HL-60 (cell line): ENCODE data around the gene PPP1R16B.

Experiments used
- DNase-seq, 2 experiments: peaks; one replicate each; pipeline ENCODE4 v3.0.0-alpha.2; 2010 to 2020; ENCODE audit warnings: low read depth in 1 of 2, low spot score in 1 of 2
- H3K27ac ChIP-seq: fragments of 250-450 bp; sonication (Bioruptor Pico); replicated peaks from 2 replicates; pipeline ENCODE4 v1.5.1; 2020; ENCODE audit warnings: mild to moderate bottlenecking, moderate library complexity
- H3K27me3 ChIP-seq: fragments of 250-450 bp; sonication (Bioruptor Pico); 2 replicates; pipeline ENCODE4 v1.5.1; 2021; ENCODE audit warnings: mild to moderate bottlenecking, moderate library complexity; ENCODE audit not compliant: insufficient read depth, poor library complexity, severe bottlenecking
- H3K4me3 ChIP-seq: replicated peaks from 2 replicates; pipeline ENCODE4 v1.5.1; 2011; ENCODE audit warnings: mild to moderate bottlenecking, control low read depth, low read length; ENCODE audit not compliant: insufficient read depth
- CTCF ChIP-seq: IDR thresholded peaks from one replicate; pipeline ENCODE4 v1.5.1; 2011; ENCODE audit warnings: low read length, control low read depth, inconsistent platforms; ENCODE audit not compliant: insufficient read depth
- GABPA ChIP-seq: IDR thresholded peaks from 2 replicates; pipeline ENCODE4 v1.6.1; 2012; ENCODE audit warnings: low read depth
- POLR2AphosphoS5 ChIP-seq: IDR thresholded peaks from 2 replicates; pipeline ENCODE4 v1.6.1; 2012; ENCODE audit warnings: low read depth
- SPI1 ChIP-seq: IDR thresholded peaks from 2 replicates; pipeline ENCODE4 v1.6.1; 2012; ENCODE audit warnings: low read depth, mild to moderate bottlenecking, borderline replicate concordance
- TF ChIP-seq, protein P1 (sequence below): IDR thresholded peaks from 2 replicates; pipeline ENCODE4 v1.6.1; 2012; ENCODE audit warnings: low read depth; ENCODE audit not compliant: insufficient replicate concordance

The PPP1R16B gene

DNA sequence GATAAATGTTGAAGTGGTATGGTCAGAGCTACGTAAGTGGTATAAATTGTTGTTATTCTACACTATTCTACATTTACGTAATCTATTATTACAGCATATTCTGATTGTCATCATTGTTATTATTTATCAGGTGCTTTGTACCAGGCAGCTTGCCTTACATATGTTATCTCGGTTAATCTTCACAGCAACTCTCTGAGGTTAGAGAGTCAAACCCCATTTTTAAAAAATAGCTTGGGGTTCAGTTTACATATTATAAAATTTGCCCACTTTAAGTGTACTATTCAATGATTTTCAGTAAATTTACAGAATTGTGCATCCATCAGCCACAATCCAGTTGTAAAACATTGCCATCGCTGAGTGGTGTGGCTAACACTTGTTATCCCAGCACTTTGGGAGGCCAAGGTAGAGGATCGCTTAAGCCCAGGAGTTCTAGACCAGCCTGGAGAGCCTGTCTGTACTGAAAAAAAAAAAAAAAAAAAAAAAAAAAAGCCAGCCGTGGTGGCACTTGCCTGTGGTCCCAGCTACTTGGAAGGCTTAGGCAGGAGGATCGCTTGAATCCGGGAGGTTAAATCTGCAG lies 35.5 kb downstream of the PPP1R16B start:
- Histone ChIP-seq H3K27me3 (peaks cover 4% of the 10 kb centered on the region), H3K4me3 (no peak overlapping the region), H3K27ac (no peak overlapping the region)
- DNase-seq = no peak
- TF ChIP-seq POLR2AphosphoS5 = no peak
- TF ChIP-seq SPI1 = no peak
- TF ChIP-seq CTCF = no peak
- no peak for TF ChIP-seq GABPA
- TF ChIP-seq, protein P1, sequence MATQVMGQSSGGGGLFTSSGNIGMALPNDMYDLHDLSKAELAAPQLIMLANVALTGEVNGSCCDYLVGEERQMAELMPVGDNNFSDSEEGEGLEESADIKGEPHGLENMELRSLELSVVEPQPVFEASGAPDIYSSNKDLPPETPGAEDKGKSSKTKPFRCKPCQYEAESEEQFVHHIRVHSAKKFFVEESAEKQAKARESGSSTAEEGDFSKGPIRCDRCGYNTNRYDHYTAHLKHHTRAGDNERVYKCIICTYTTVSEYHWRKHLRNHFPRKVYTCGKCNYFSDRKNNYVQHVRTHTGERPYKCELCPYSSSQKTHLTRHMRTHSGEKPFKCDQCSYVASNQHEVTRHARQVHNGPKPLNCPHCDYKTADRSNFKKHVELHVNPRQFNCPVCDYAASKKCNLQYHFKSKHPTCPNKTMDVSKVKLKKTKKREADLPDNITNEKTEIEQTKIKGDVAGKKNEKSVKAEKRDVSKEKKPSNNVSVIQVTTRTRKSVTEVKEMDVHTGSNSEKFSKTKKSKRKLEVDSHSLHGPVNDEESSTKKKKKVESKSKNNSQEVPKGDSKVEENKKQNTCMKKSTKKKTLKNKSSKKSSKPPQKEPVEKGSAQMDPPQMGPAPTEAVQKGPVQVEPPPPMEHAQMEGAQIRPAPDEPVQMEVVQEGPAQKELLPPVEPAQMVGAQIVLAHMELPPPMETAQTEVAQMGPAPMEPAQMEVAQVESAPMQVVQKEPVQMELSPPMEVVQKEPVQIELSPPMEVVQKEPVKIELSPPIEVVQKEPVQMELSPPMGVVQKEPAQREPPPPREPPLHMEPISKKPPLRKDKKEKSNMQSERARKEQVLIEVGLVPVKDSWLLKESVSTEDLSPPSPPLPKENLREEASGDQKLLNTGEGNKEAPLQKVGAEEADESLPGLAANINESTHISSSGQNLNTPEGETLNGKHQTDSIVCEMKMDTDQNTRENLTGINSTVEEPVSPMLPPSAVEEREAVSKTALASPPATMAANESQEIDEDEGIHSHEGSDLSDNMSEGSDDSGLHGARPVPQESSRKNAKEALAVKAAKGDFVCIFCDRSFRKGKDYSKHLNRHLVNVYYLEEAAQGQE = no peak

DNA sequence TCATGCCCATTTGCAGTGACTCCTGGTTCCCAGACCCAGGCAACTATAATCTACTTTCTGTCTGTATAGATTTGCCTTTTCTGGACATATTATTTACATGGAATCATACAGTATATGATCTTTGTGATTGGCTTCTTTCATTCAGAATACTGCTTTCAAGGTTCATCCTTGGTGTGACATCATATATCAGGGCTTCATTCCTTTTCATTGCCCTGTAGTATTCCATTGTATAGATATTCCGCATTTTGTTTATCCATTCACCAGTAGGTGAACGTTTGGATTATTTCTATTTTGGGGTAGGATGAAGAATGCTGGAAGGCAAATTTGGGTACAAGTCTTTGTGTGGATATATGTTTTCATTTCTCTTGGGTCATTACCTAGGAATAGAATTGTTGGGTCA lies 36.1 kb downstream of the PPP1R16B start:
- H3K27me3 ChIP-seq = peaks cover 4% of the 10 kb centered on the region
- TF ChIP-seq POLR2AphosphoS5 (no peak), CTCF (no peak), GABPA (no peak), SPI1 (no peak)
- TF ChIP-seq, protein P1 = no peak
- no peak overlapping the region for H3K4me3 ChIP-seq
- DNase-seq = no peak
- no peak overlapping the region for H3K27ac ChIP-seq

DNA sequence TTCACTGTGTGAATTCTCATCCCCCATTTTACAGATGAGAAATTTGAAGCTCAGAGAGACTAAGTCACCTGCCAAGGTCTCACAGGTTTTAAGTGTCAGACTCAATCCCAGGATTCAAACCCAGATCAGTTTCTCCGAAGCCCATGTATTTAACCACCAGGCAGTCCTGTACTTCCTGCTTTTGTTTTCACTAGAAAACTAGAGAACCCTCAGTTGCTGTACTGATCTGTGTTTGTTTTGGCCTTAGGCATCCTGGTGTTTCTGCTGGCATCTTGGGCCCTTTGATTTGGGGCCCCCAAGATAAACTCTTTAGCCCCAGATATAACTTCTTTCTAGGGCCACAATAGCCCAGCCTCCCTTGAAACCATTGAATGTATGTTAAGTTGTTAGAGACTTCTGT lies 36.5 kb downstream of the PPP1R16B start:
- no peak for TF ChIP-seq GABPA
- TF ChIP-seq, protein P1 = no peak
- Histone ChIP-seq H3K27ac (no peak overlapping the region), H3K27me3 (peaks cover 4% of the 10 kb centered on the region), H3K4me3 (no peak overlapping the region)
- no peak for DNase-seq
